Liver (tissue), 3 donors: Measurements from ENCODE around the gene EPC1.

Source experiments
- TAF1 ChIP-seq: conservative IDR thresholded peaks from 2 replicates; pipeline ENCODE4 v1.6.1; 2016; ENCODE audit warnings: antibody characterized with exemption, mild to moderate bottlenecking
- TF ChIP-seq, protein P1 (sequence below): fragments of 150-350 bp; IDR thresholded peaks from 2 replicates; pipeline ENCODE4 v1.5.1; 2017; ENCODE audit warnings: improper control_type of control experiment, low read depth, low read length; ENCODE audit not compliant: missing input control
- donor health status: healthy.
- donor health status: healthy.

DNA sequence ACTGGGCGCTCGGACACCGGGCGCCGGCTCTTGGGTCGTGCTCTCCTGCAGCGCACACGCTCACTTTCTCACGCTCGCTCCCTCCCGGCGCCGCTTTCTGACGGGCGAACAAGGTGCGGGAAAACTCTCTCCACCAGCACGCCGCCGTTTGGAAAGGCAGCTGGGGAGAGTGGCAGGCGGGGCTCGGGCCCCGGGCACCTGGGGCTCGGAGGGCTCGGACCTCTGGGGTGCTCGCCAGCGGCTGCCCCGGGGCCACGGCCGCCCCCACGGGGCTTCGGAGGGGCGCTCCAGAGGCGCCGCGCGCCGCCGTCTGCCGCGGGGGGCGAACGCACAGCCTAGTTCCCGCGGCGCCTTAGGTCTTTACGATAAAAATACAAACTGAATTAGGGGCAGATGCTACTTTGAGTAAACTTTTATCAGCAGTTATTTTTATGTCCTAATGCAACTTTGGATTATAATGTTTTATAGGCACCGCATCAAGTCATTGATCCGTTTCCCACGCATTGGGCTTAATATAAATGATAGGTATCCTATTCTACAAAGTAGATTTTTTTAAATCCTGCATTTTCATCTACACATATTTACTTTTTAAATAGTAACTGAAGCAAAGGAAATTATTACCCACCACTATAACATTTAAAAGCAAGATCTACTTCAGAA is 535 bp upstream of the EPC1 start:
- TF ChIP-seq, protein P1, sequence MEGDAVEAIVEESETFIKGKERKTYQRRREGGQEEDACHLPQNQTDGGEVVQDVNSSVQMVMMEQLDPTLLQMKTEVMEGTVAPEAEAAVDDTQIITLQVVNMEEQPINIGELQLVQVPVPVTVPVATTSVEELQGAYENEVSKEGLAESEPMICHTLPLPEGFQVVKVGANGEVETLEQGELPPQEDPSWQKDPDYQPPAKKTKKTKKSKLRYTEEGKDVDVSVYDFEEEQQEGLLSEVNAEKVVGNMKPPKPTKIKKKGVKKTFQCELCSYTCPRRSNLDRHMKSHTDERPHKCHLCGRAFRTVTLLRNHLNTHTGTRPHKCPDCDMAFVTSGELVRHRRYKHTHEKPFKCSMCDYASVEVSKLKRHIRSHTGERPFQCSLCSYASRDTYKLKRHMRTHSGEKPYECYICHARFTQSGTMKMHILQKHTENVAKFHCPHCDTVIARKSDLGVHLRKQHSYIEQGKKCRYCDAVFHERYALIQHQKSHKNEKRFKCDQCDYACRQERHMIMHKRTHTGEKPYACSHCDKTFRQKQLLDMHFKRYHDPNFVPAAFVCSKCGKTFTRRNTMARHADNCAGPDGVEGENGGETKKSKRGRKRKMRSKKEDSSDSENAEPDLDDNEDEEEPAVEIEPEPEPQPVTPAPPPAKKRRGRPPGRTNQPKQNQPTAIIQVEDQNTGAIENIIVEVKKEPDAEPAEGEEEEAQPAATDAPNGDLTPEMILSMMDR, result no peak
- no peak for TF ChIP-seq TAF1
